Gastroesophageal sphincter (tissue), 4 donors: ENCODE data around the gene OLFM3. TPM values are rescaled to one million over a fixed set of nuclear protein-coding genes. Genes with fewer than 3 reads are reported as not detected.

Experiments
- ATAC-seq: fragments of 150-250 bp; one replicate; pipeline ENCODE4 v1.9.1; 2016; ENCODE audit warnings: mild to moderate bottlenecking, moderate library complexity
- H3K27ac ChIP-seq, 4 donors: fragments of 200-600 bp; sonication (generic) in 3 of 4; 1 replicate in 3 of 4; 2 replicates in 1 of 4; pipeline ENCODE4 v1.5.1; 2016 to 2019
- H3K27me3 ChIP-seq: fragments of 200-600 bp; sonication (generic); one replicate; pipeline ENCODE4 v1.5.1; 2019
- H3K36me3 ChIP-seq, 2 donors: fragments of 200-600 bp; sonication (generic); one replicate each; pipeline ENCODE4 v1.5.1; 2019; ENCODE audit warnings: control low read depth in 1 of 2
- H3K4me1 ChIP-seq, 3 donors: fragments of 200-600 bp; sonication (generic); 1 replicate in 2 of 3; 2 replicates in 1 of 3; pipeline ENCODE4 v1.5.1; 2016 to 2019; ENCODE audit warnings: control low read depth in 2 of 3
- H3K4me3 ChIP-seq, 2 donors: fragments of 200-600 bp; sonication (generic); one replicate each; pipeline ENCODE4 v1.5.1; 2019; ENCODE audit warnings: mild to moderate bottlenecking in 1 of 2, moderate library complexity in 1 of 2
- H3K9me3 ChIP-seq, 3 donors: fragments of 200-600 bp; sonication (generic); one replicate each; pipeline ENCODE4 v1.5.1; 2017 to 2019; ENCODE audit warnings: control low read depth in 2 of 3
- CTCF ChIP-seq, 4 experiments: fragments of 200-600 bp in 2 of 4; fragments of 450-650 bp in 2 of 4; sonication (generic) in 1 of 4; IDR thresholded peaks; one replicate each; pipeline ENCODE4 v1.5.1; 2017 to 2019; ENCODE audit warnings: antibody characterized with exemption in 4 of 4, mild to moderate bottlenecking in 2 of 4, moderate library complexity in 2 of 4
- EP300 ChIP-seq: sonication (generic); formaldehyde crosslinking; IDR thresholded peaks from one replicate; pipeline ENCODE4 v1.6.1; 2017; ENCODE audit warnings: antibody characterized with exemption, mild to moderate bottlenecking
- POLR2A ChIP-seq, 2 donors: fragments of 450-650 bp; IDR thresholded peaks; one replicate each; pipeline ENCODE4 v1.6.1; 2017; ENCODE audit warnings: antibody characterized with exemption in 2 of 2, mild to moderate bottlenecking in 2 of 2, moderate library complexity in 1 of 2
- POLR2AphosphoS5 ChIP-seq: sonication (generic); formaldehyde crosslinking; IDR thresholded peaks from one replicate; pipeline ENCODE4 v1.6.1; 2017; ENCODE audit warnings: antibody characterized with exemption
- WGBS, 2 donors: methylation state at CpG; one replicate each; pipeline ENCODE4 v1.1.5; 2018; ENCODE audit warnings: low coverage in 1 of 2; 5-methylcytosine and 5-hydroxymethylcytosine counted together
- total RNA-seq, 4 donors: library from RNA; depleted of rRNA; stranded (reverse); fragments of >200 nt; gene quantifications; one replicate each; pipeline ENCODE4 v1.1.0, GENCODE V29; 2016

Gene OLFM3
- total RNA-seq, 4 donors from 2014 or later, result 0.13 to 0.47 (median 0.37) TPM

GRCh38 chr1:101918277-101918676 lies 78.4 kb downstream of the OLFM3 start:
- no peak overlapping the region for H3K27ac ChIP-seq
- H3K9me3 ChIP-seq, result no peaks in the 10 kb centered on the region
- no peaks in the 10 kb centered on the region for H3K36me3 ChIP-seq
- 95 to 100% methylated on average over 1 of the region's 1 CpG for WGBS, 2 donors
- no peak for ATAC-seq
- TF ChIP-seq POLR2A (IDR thresholded peaks at IDR 0.05) (no peak), CTCF (IDR thresholded peaks at IDR 0.05) (no peak), EP300 (no peak), POLR2AphosphoS5 (no peak)
- H3K4me3 ChIP-seq, result no peak overlapping the region
- peaks cover 0 to 8% (median 0%) of the 10 kb centered on the region in 3 donors for H3K4me1 ChIP-seq
- H3K27me3 ChIP-seq, result no peaks in the 10 kb centered on the region

GRCh38 chr1:101915597-101915996 lies 81.1 kb downstream of the OLFM3 start:
- Histone ChIP-seq H3K4me3 (no peak overlapping the region), H3K36me3 (no peaks in the 10 kb centered on the region), H3K9me3 (no peaks in the 10 kb centered on the region), H3K27me3 (no peaks in the 10 kb centered on the region), H3K4me1 (peaks cover 0 to 8% (median 0%) of the 10 kb centered on the region in 3 donors), H3K27ac (no peak overlapping the region)
- TF ChIP-seq POLR2A (IDR thresholded peaks at IDR 0.05), result no peak
- no peak for ATAC-seq
- 4 to 8% methylated on average over 5 of the region's 5 CpGs for WGBS, 2 donors

DNA sequence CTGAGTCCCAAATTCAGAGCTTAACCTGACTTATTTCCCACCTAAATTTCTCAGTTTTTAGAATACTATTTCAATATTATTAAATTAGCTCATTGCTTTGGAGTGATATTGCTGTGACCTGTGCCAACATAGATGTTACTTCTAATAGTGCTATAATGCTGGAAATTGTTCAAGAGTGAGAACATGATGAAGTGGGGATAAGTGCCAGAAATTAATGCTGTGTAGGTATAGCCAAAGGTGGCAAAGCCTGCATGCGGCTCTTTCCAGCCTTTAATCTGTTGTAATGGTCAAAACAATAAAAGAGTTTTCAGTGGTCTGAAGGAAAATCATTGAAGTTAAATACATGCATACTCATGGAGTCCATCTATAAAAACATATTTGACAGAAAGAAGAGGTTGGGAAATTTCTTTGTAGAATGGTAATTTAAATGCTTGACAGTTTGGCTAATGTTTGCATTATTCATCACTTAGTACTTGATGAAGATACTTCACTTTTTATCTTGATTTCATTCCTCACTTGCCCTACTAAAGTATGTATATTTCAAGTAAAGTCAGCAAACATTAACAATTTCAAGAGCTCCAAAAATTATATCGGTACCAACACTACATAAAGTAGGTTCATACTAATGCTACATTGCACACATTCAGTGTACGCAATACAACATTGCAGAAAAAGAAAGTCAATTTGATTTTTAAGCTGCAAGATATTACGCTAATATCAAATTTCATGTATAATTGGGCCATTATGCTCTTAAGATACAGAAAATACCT lies 82.1 kb downstream of the OLFM3 start:
- no peak overlapping the region for H3K27ac ChIP-seq
- no peaks in the 10 kb centered on the region for H3K36me3 ChIP-seq
- no peak for ATAC-seq
- peaks cover 0 to 8% (median 0%) of the 10 kb centered on the region in 3 donors for H3K4me1 ChIP-seq
- H3K27me3 ChIP-seq, result no peaks in the 10 kb centered on the region
- no peak overlapping the region for H3K4me3 ChIP-seq
- TF ChIP-seq CTCF (IDR thresholded peaks at IDR 0.05) (no peak), EP300 (no peak), POLR2A (IDR thresholded peaks at IDR 0.05) (no peak), POLR2AphosphoS5 (no peak)
- 76 to 83% methylated on average over 3 to 4 of the region's 4 CpGs for WGBS, 2 donors
- no peaks in the 10 kb centered on the region for H3K9me3 ChIP-seq

GRCh38 chr1:101911894-101912293 lies 84.8 kb downstream of the OLFM3 start:
- ATAC-seq, result no peak

DNA sequence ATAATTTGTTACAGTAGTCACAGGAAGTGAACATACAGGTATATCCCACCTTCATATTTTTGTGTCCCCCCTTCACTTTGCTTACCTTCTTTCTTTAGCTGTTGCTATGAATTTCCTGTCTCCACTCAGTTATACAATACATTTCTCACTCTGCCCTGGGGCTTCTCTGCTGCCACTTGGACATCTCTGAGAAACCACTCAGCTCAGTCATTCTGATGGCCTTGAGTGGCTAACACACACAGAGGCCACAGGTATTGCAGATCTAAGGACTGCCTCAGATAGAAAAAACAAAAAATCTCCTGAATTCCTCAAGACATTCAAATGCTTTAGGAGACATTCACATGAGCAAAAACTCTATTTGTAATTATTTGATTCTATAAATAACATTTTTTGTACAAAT lies 87.7 kb downstream of the OLFM3 start:
- no peak overlapping the region for H3K4me3 ChIP-seq

More at GRCh38 chr1:101911894-101912293, 84.8 kb downstream of the OLFM3 start:
- Histone ChIP-seq H3K4me1 (peaks cover 0 to 8% (median 0%) of the 10 kb centered on the region in 3 donors), H3K27me3 (no peaks in the 10 kb centered on the region), H3K27ac (no peak overlapping the region), H3K4me3 (no peak overlapping the region), H3K36me3 (no peaks in the 10 kb centered on the region), H3K9me3 (no peaks in the 10 kb centered on the region)
- WGBS, 2 donors, result 72 to 78% methylated on average over 1 to 5 of the region's 5 CpGs
- TF ChIP-seq POLR2AphosphoS5 (no peak), CTCF (IDR thresholded peaks at IDR 0.05) (no peak), POLR2A (IDR thresholded peaks at IDR 0.05) (no peak), EP300 (no peak)

More for the DNA sequence above, 87.7 kb downstream of the OLFM3 start:
- TF ChIP-seq CTCF (IDR thresholded peaks at IDR 0.05) (no peak), EP300 (no peak), POLR2A (IDR thresholded peaks at IDR 0.05) (no peak), POLR2AphosphoS5 (no peak)
- no peak overlapping the region for H3K27ac ChIP-seq
- no peaks in the 10 kb centered on the region for H3K9me3 ChIP-seq
- no peak for ATAC-seq
- no peaks in the 10 kb centered on the region for H3K4me1 ChIP-seq
- no peaks in the 10 kb centered on the region for H3K27me3 ChIP-seq
- H3K36me3 ChIP-seq, result no peaks in the 10 kb centered on the region
